Right lobe of liver (tissue), 4 donors: ENCODE results near the gene WFIKKN1.

Experiments
- CTCF ChIP-seq, 4 donors: fragments of 200-600 bp in 3 of 4; fragments of 450-650 bp in 1 of 4; IDR thresholded peaks; one replicate each; pipeline versions ENCODE4 v1.5.1 to v1.8.0; 2016 to 2022; ENCODE audit warnings: antibody characterized with exemption in 4 of 4, mild to moderate bottlenecking in 2 of 4
- POLR2A ChIP-seq: fragments of 450-650 bp; IDR thresholded peaks from one replicate; pipeline ENCODE4 v1.6.1; 2017; ENCODE audit warnings: antibody characterized with exemption, mild to moderate bottlenecking
- donor health status: DM: no; HTN: no; CAD: no.
- donor health status: DM: no; HTN: no; CAD: no.
- donor health status: DM: no; HTN: yes; CAD: no.

- TF ChIP-seq CTCF (IDR thresholded peaks at IDR 0.05): no peak
- no peak for TF ChIP-seq POLR2A
These were observed 1.9 kb downstream of the WFIKKN1 start for GRCh38 chr16:632486-633335.
